H1 (cell line): ENCODE measurements around the gene SLC22A13. TPM values are rescaled to one million over a fixed set of nuclear protein-coding genes. Genes with fewer than 3 reads are reported as not detected.

Experiments
- CTCF ChIA-PET: fragments of 300-600 bp; sonication (Branson Sonifier 250); formaldehyde crosslinking; loops from one replicate; lab custom pipeline; 2021; ENCODE audit not compliant: partially characterized antibody; lab: Charles Lee
- POLR2A ChIA-PET: fragments of 300-600 bp; sonication (Branson Sonifier 250); formaldehyde crosslinking; loops from one replicate; lab custom pipeline; 2021; ENCODE audit warnings: inconsistent platforms; ENCODE audit not compliant: partially characterized antibody; lab: Charles Lee
- DNase-seq, 2 experiments: peaks; one replicate each; pipeline versions ENCODE4 v3.0.0 to v3.0.0-alpha.2; 2010 to 2022; ENCODE audit warnings: low spot score in 2 of 2, low read depth in 1 of 2, mixed read lengths in 1 of 2
- FAIRE-seq: peaks from 2 replicates; lab custom pipeline; 2011; peaks lifted over from hg19 to GRCh38; lab: Jason Lieb, UNC
- H2AFZ ChIP-seq: 2 replicates; pipeline ENCODE4 v1.8.1; 2012; ENCODE audit warnings: low read length, inconsistent platforms
- H2AK5ac ChIP-seq: 2 replicates; pipeline ENCODE4 v1.6.1; 2013; ENCODE audit warnings: low read depth, low read length
- H2BK120ac ChIP-seq: replicated peaks from 2 replicates; pipeline ENCODE3; 2013; ENCODE audit warnings: low read depth, low read length, inconsistent platforms
- H2BK12ac ChIP-seq: 2 replicates; pipeline ENCODE4 v1.6.1; 2013; ENCODE audit warnings: low read depth, low read length
- H2BK15ac ChIP-seq: 2 replicates; pipeline ENCODE4 v1.6.1; 2013; ENCODE audit warnings: low read length
- H2BK20ac ChIP-seq: 2 replicates; pipeline ENCODE4 v1.6.1; 2013; ENCODE audit warnings: low read length
- H2BK5ac ChIP-seq: 2 replicates; pipeline ENCODE4 v1.6.1; 2013; ENCODE audit warnings: low read depth, low read length
- H3K14ac ChIP-seq: 2 replicates; pipeline ENCODE4 v1.6.1; 2013; ENCODE audit warnings: inconsistent platforms; ENCODE audit not compliant: insufficient read length
- H3K18ac ChIP-seq: 2 replicates; pipeline ENCODE4 v1.6.1; 2013; ENCODE audit warnings: low read length; ENCODE audit errors: extremely low read depth
- H3K23ac ChIP-seq: 2 replicates; pipeline ENCODE4 v1.6.1; 2013; ENCODE audit warnings: inconsistent platforms; ENCODE audit not compliant: insufficient read length
- H3K23me2 ChIP-seq: 2 replicates; pipeline ENCODE4 v1.6.1; 2013; ENCODE audit warnings: low read depth, low read length
- H3K27ac ChIP-seq: 2 replicates; pipeline ENCODE4 v1.6.1; 2011; ENCODE audit warnings: low read depth, low read length, inconsistent platforms
- H3K27me3 ChIP-seq, 4 experiments: replicated peaks in 1 of 4; 1 replicate in 1 of 4; 2 replicates in 3 of 4; pipeline versions ENCODE4 v1.6.1 to v1.8.1; 2011 to 2013; ENCODE audit warnings: low read length in 3 of 4, mild to moderate bottlenecking in 3 of 4, inconsistent platforms in 2 of 4, mixed read lengths in 2 of 4, moderate library complexity in 1 of 4; ENCODE audit not compliant: control insufficient read depth in 3 of 4, insufficient read depth in 3 of 4; ENCODE audit errors: extremely low read depth in 1 of 4
- H3K36me3 ChIP-seq, 4 experiments: 2 replicates each; pipeline versions ENCODE4 v1.6.1 to v1.8.1; 2011 to 2013; ENCODE audit warnings: mild to moderate bottlenecking in 4 of 4, low read length in 3 of 4, moderate library complexity in 2 of 4, control low read depth in 1 of 4, inconsistent platforms in 1 of 4; ENCODE audit not compliant: insufficient read depth in 4 of 4, control insufficient read depth in 2 of 4
- H3K4ac ChIP-seq: replicated peaks from 2 replicates; pipeline ENCODE3; 2013; ENCODE audit warnings: low read length, low read depth, mixed read lengths, inconsistent platforms; ENCODE audit not compliant: insufficient read length
- H3K4me1 ChIP-seq, 4 experiments: replicated peaks in 1 of 4; 1 replicate in 1 of 4; 2 replicates in 3 of 4; pipeline versions ENCODE4 v1.6.1 to v1.8.1; 2011 to 2013; ENCODE audit warnings: low read length in 3 of 4, inconsistent platforms in 2 of 4, mixed read lengths in 1 of 4; ENCODE audit not compliant: insufficient read depth in 4 of 4, control insufficient read depth in 3 of 4
- H3K4me2 ChIP-seq, 2 experiments: 2 replicates each; pipeline versions ENCODE4 v1.6.1 to v1.8.1; 2011 to 2013; ENCODE audit warnings: low read depth in 2 of 2, low read length in 2 of 2, control low read depth in 1 of 2, inconsistent platforms in 1 of 2, mild to moderate bottlenecking in 1 of 2; ENCODE audit not compliant: insufficient read depth in 1 of 2
- H3K4me3 ChIP-seq, 4 experiments: fragments of 200-600, 300-600 bp in 1 of 4; sonication (generic), shearing (Covaris generic), sonication (Bioruptor Twin) in 1 of 4; 2 replicates each; pipeline versions ENCODE4 v1.5.1 to v1.8.1; 2011 to 2016; ENCODE audit warnings: low read length in 4 of 4, low read depth in 3 of 4, control low read depth in 2 of 4, inconsistent platforms in 2 of 4, mild to moderate bottlenecking in 2 of 4, mixed read lengths in 1 of 4, moderate library complexity in 1 of 4; ENCODE audit not compliant: insufficient read depth in 2 of 4; ENCODE audit errors: extremely low read depth in 1 of 4
- H3K56ac ChIP-seq: replicated peaks from 2 replicates; pipeline ENCODE3; 2013; ENCODE audit warnings: low read depth, mild to moderate bottlenecking, mixed read lengths, low read length, inconsistent platforms; ENCODE audit not compliant: insufficient read length
- H3K79me1 ChIP-seq: 2 replicates; pipeline ENCODE4 v1.6.1; 2013; ENCODE audit warnings: low read depth, low read length, control low read depth
- H3K79me2 ChIP-seq, 2 experiments: 2 replicates each; pipeline versions ENCODE4 v1.6.1 to v1.8.1; 2012 to 2013; ENCODE audit warnings: low read length in 2 of 2, mild to moderate bottlenecking in 2 of 2, inconsistent platforms in 1 of 2; ENCODE audit not compliant: insufficient read depth in 2 of 2, control insufficient read depth in 1 of 2
- H3K9ac ChIP-seq, 4 experiments: replicated peaks in 1 of 4; 1 replicate in 1 of 4; 2 replicates in 3 of 4; pipeline versions ENCODE4 v1.6.1 to v1.8.1; 2011 to 2013; ENCODE audit warnings: low read depth in 3 of 4, low read length in 3 of 4, control low read depth in 2 of 4, mild to moderate bottlenecking in 2 of 4, moderate library complexity in 2 of 4, inconsistent platforms in 1 of 4; ENCODE audit errors: extremely low read depth in 1 of 4
- H3K9me3 ChIP-seq, 2 experiments: 2 replicates each; pipeline versions ENCODE4 v1.6.1 to v1.8.1; 2012 to 2013; ENCODE audit warnings: mild to moderate bottlenecking in 2 of 2, moderate library complexity in 2 of 2, control low read depth in 1 of 2, inconsistent platforms in 1 of 2, low read depth in 1 of 2, low read length in 1 of 2, mixed read lengths in 1 of 2; ENCODE audit not compliant: insufficient read depth in 2 of 2
- H4K20me1 ChIP-seq, 2 experiments: replicated peaks in 1 of 2; 2 replicates each; pipeline versions ENCODE3 to v1.8.1; 2011 to 2013; ENCODE audit warnings: inconsistent platforms in 2 of 2, low read length in 2 of 2, mild to moderate bottlenecking in 1 of 2; ENCODE audit not compliant: insufficient read depth in 2 of 2, control insufficient read depth in 1 of 2
- H4K5ac ChIP-seq: 2 replicates; pipeline ENCODE4 v1.6.1; 2013; ENCODE audit warnings: low read length, low read depth, mixed read lengths, inconsistent platforms; ENCODE audit not compliant: insufficient read length
- H4K8ac ChIP-seq: 2 replicates; pipeline ENCODE4 v1.8.0; 2013; ENCODE audit warnings: mild to moderate bottlenecking, moderate library complexity, low read length, inconsistent platforms; ENCODE audit not compliant: insufficient read depth; ENCODE audit errors: extremely low read depth
- H4K91ac ChIP-seq: replicated peaks from 2 replicates; pipeline ENCODE3; 2013; ENCODE audit warnings: low read length, mixed read lengths, inconsistent platforms; ENCODE audit not compliant: insufficient read length
- ATF2 ChIP-seq: IDR thresholded peaks from 2 replicates; pipeline ENCODE4 v1.6.1; 2012; ENCODE audit warnings: low read length, inconsistent platforms
- E2F6 ChIP-seq: IDR thresholded peaks from 2 replicates; pipeline ENCODE4 v1.6.1; 2012; ENCODE audit warnings: inconsistent platforms
- RBBP5 ChIP-seq: IDR thresholded peaks from 2 replicates; pipeline ENCODE4 v1.7.1; 2012; ENCODE audit warnings: low read depth, mild to moderate bottlenecking, inconsistent platforms, low read length, moderate library complexity, borderline replicate concordance
- TAF1 ChIP-seq: IDR thresholded peaks from 2 replicates; pipeline ENCODE4 v1.6.1; 2011; ENCODE audit warnings: mild to moderate bottlenecking, low read depth, low read length
- TBP ChIP-seq: IDR thresholded peaks from 2 replicates; pipeline ENCODE4 v1.6.1; 2011; ENCODE audit warnings: low read depth, low read length, improper control_type of control experiment
- TCF12 ChIP-seq: IDR thresholded peaks from 2 replicates; pipeline ENCODE4 v1.6.1; 2011; ENCODE audit warnings: low read depth, mild to moderate bottlenecking, low read length
- polyA plus RNA-seq, 7 experiments: library from polyadenylated mRNA; depleted of rRNA in 3 of 7; stranded (reverse) in 5 of 7; unstranded in 2 of 7; fragments of >200 nt in 5 of 7; fragments of 200-250 nt in 2 of 7; gene quantifications; 1 replicate in 5 of 7; 2 replicates in 1 of 7; 4 replicates in 1 of 7; pipeline versions ENCODE4 v1.2.1 to v1.2.3, GENCODE V29; 2011 to 2013; ENCODE audit warnings: missing spikeins in 2 of 7, mixed read lengths in 2 of 7
- total RNA-seq: library from RNA; stranded (reverse); fragmentation: NEBNext Ultra II Directional; extraction: Animal tissue kit (Norgen Biotek cat#: 25700); gene quantifications from 2 replicates; pipeline ENCODE4 v1.2.1, GENCODE V29; 2021

Gene SLC22A13
- total and polyA plus RNA-seq, 2 of the 8 experiments (the other 6 are each of a cell fraction or from before 2014, with no cell fraction given), result 0.05 to 0.41 TPM

GRCh38 chr3:38297537-38297936 lies 31.9 kb downstream of the SLC22A13 start:
- Histone ChIP-seq H3K56ac (no peak overlapping the region), H3K36me3 (no peaks in the 10 kb centered on the region), H3K27ac (no peak overlapping the region), H4K20me1 (no peaks in the 10 kb centered on the region), H3K4me1 (no peaks in the 10 kb centered on the region), H2BK120ac (no peak overlapping the region), H4K5ac (no peak overlapping the region), H3K9me3 (no peaks in the 10 kb centered on the region), H3K4ac (no peak overlapping the region), H2BK15ac (no peak overlapping the region), H3K4me2 (no peak overlapping the region), H3K79me1 (no peaks in the 10 kb centered on the region), H3K14ac (no peak overlapping the region), H3K79me2 (no peaks in the 10 kb centered on the region), H3K23ac (no peak overlapping the region), H3K4me3 (no peak overlapping the region), H4K8ac (no peak overlapping the region), H2AFZ (no peak overlapping the region), H2AK5ac (no peak overlapping the region), H2BK12ac (no peak overlapping the region), H4K91ac (no peak overlapping the region), H2BK5ac (no peak overlapping the region), H3K18ac (no peak overlapping the region), H3K23me2 (no peaks in the 10 kb centered on the region), H3K9ac (no peak overlapping the region), H2BK20ac (no peak overlapping the region), H3K27me3 (no peaks in the 10 kb centered on the region)
- POLR2A ChIA-PET, result interaction anchor here (1.2 to 1.4 kb wide), 3 partner anchors 133 to 198 kb away, joined by 3 to 5 read pairs (median 3); partner anchors contain the start of genes EXOG and OXSR1
- FAIRE-seq (no peak), DNase-seq (no peak)
- CTCF ChIA-PET, result interaction anchor here (0.7 to 4.7 kb wide), 24 partner anchors 9 to 365 kb away, joined by 3 to 41 read pairs (median 5); partner anchors contain the start of genes SLC22A14 and XYLB
- TF ChIP-seq E2F6, result no peak
- TF ChIP-seq TAF1, result no peak
- TF ChIP-seq TCF12, result no peak
- TF ChIP-seq TBP, result no peak
- no peak for TF ChIP-seq ATF2
- TF ChIP-seq RBBP5, result no peak
